ENCODE results near the gene DHRS13.

The DHRS13 gene

DNA sequence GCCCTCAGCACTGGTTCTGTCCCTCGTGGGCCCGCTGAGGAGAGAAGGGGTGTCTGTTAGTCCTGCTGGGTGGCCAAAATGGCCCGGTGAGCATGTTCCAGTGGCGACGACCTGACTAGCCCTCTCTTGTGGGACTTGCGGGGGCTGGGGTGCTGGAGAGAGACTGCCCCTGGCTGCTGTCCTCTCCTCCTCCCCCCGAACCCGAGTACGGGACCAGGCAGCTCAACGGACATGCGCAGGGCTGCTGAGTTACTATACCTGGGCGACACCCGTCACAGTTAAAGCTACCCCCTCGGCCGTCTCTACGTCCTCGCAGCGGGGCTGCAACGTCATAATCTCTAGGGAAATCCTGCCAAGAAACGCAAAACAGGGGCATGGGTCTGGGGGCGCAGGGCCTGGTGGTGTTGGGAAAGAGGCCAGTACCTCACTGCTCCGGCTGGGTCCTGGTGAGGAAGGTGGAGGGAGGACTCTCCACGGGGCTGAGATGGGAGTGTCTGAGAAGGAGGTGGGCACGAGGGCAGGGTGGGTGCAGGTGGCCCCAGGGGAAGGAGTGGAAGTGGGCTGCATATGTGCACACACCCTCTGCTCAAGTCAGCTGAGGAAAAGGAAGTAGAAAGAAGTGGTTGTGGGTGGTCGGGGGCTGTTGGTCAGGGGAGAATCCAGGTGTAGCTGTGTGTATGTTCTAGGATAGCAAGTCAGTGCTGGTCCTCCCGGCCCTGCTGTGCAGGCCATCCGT, 18.7 kb downstream of the DHRS13 start:
- TF ChIP-seq, protein P1, sequence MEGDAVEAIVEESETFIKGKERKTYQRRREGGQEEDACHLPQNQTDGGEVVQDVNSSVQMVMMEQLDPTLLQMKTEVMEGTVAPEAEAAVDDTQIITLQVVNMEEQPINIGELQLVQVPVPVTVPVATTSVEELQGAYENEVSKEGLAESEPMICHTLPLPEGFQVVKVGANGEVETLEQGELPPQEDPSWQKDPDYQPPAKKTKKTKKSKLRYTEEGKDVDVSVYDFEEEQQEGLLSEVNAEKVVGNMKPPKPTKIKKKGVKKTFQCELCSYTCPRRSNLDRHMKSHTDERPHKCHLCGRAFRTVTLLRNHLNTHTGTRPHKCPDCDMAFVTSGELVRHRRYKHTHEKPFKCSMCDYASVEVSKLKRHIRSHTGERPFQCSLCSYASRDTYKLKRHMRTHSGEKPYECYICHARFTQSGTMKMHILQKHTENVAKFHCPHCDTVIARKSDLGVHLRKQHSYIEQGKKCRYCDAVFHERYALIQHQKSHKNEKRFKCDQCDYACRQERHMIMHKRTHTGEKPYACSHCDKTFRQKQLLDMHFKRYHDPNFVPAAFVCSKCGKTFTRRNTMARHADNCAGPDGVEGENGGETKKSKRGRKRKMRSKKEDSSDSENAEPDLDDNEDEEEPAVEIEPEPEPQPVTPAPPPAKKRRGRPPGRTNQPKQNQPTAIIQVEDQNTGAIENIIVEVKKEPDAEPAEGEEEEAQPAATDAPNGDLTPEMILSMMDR (conservative IDR thresholded peaks at IDR 0.05): no peak
- no peak for TF ChIP-seq ZFX (IDR thresholded peaks at IDR 0.05)
- H3K27ac ChIP-seq: no peak overlapping the region

DNA sequence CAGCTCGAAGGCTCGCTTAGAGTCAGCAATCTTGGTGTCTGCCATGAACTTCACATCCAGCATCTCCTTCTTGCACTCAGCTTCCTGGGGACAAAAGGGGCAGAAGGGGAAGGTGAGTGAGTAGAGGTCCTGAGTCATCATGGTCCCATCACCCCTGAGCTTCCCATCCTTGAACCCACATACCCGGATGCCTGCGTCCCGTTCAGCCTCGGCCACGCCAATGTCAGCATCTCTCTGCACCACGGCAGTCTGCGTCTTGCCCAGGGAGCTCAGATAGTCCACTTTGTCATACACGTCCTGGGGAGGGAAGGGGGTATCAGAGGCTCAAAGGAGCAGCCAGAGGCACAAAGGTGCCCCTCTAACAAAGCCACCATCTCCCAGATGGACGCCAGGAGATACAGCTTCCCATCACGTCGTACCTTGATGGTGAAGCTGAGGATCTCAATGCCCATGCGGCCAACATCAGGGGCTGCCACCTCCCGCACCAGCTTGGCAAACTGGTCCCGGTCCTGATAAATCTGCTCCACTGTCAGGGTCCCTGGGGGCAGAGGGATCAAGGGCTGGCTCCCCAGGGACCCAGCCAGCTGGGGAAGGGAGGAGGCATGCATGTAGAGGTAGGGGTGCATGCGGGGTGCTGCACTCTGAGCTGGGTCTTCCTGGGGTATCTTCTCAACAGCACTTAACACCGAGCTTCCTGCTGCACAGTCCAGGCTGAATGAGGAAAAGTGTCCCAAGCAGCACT, 20.6 kb downstream of the DHRS13 start:
- TF ChIP-seq, protein P1 (conservative IDR thresholded peaks at IDR 0.05): no peak
- no peak for TF ChIP-seq ZFX (IDR thresholded peaks at IDR 0.05)
- no peak overlapping the region for H3K27ac ChIP-seq

DNA sequence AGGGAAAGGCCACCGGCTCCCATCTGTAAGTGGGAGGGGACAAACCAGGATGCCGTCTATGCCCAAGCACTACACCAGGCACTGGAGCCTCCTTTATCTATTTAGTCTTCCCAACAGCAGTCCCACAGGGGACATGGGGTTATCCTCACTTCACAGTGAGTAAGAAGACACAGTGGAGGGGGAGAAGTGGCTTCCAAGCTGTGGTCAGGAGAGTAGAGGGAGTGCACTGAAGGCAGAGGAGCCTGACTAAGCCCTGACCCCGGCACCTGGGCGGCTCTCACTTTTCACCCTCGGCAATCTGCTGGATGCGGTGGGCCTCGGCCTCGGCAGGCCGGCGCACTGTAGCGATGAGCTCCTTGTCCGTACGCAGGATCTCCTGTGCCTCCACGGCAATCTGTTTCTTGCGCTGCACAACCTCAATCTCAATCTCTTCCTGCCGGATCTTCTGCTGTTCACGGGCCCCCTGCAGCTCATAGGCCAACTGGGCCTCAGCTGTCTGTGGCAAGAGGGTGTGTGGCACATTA, 21.3 kb downstream of the DHRS13 start:
- no peak overlapping the region for H3K27ac ChIP-seq

DNA sequence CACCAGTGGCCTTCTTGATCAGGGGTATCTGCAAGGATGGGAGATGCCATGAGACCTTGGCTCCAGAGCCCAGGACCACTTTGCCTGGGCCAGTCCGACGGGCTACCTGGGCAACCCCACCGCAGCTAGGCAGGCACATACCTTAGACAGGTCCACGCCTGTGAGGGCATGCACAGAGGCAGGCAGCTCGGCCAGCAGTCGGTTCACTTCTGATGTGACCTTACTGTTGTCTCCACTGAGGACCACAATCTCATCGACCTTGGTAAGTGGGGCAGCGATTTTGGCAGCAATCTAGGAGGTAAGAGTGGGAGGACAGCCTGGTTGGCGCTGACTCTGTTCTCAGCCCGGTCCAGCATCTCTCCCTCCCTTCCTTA, 22.3 kb downstream of the DHRS13 start:
- H3K27ac ChIP-seq: no peak overlapping the region
- TF ChIP-seq, protein P1 (conservative IDR thresholded peaks at IDR 0.05): no peak
- no peak for TF ChIP-seq ZFX (IDR thresholded peaks at IDR 0.05)

More for the DNA sequence above, 21.3 kb downstream of the DHRS13 start:
- TF ChIP-seq, protein P1 (conservative IDR thresholded peaks at IDR 0.05): no peak
- TF ChIP-seq ZFX (IDR thresholded peaks at IDR 0.05): no peak

DNA sequence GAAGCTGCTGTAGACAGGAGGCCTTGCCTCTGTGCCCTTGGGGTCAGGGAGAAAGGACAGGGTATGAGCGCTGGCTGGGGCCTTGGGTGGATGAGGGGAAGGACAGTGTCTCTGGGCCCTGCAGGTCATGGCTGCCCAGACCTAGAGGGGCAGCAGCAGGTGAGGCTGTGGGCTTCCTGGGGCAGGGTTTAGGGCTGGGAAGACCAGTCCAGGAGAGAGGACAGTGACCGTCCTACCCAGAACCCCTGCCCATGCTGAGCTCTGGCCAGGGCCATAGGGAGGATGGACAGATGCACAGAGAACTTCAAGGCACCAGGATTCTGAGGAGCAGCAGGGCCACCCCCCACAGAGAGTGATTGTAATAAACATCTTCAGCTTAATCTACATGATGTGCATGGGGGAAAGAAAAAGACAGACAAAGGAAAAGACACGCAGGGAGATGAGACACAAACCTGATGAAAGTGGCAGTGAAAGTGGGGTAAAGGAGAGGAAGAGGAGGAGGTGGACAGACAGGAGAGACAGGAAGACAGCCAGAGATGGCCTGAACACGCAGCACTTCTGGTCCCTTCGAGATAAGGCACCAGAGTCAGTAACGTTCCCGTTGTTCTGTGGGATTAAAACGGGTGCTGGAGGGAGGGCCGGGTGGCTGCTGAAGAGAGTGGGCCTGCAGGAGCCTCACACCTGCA, 22.9 kb downstream of the DHRS13 start:
- H3K27ac ChIP-seq: no peak overlapping the region
- TF ChIP-seq, protein P1 (conservative IDR thresholded peaks at IDR 0.05): no peak
- no peak for TF ChIP-seq ZFX (IDR thresholded peaks at IDR 0.05)

DNA sequence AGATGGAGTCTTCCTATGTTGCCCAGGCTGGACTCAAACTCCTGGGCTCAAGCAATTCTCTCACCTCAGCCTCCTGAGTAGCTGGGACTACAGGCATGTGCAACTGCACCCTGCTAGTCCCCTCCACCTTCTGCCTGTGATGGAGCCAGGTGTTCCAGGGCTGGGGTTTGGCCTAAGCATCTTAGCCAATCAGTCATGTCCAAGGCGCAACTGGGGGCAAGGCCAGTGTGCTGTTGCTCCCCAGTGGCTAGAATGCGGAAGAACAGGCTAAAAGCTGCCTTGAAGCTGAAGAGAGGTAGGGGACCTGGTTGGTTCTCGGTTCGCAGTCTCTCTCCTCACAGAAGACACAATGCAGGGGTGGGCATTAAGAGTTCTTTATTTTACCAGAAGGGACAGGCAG, 23.9 kb downstream of the DHRS13 start:
- H3K27ac ChIP-seq: no peak overlapping the region
- no peak for TF ChIP-seq ZFX (IDR thresholded peaks at IDR 0.05)
- TF ChIP-seq, protein P1 (conservative IDR thresholded peaks at IDR 0.05): no peak

All from C4-2B (cell line).